Stimulated activated CD8-positive, alpha-beta memory T cell treated with anti-CD3 and anti-CD28 coated beads, Interleukin-4, amount 100 ng/mL, for 48 hours (primary cell): ENCODE measurements around the gene USP20.

Experiments used
- DNase-seq: peaks from one replicate; pipeline ENCODE4 v3.0.0-alpha.2; 2020

USP20 gene

GRCh38 chr9:129823935-129824601 is 11.2 kb upstream of the USP20 start, which contains the start of gene TOR1A:
TOR1A (minus strand) TSS chr9:129824136; CDS start chr9:129824085, 51 bp downstream.
- peak; percentile 95 for DNase-seq

- DNase-seq = no peak
Measured at GRCh38 chr9:129826344-129826743, 8.9 kb upstream of the USP20 start.

- DNase-seq = no peak
Measured at GRCh38 chr9:129826759-129827158, 8.5 kb upstream of the USP20 start.

- DNase-seq = no peak
Measured at GRCh38 chr9:129828051-129828450, 7.2 kb upstream of the USP20 start.

GRCh38 chr9:129828969-129829368 is 6.3 kb upstream of the USP20 start:
- no peak for DNase-seq

- no peak for DNase-seq
Measured at GRCh38 chr9:129832982-129833381, 2.3 kb upstream of the USP20 start.

- DNase-seq = peak; percentile 59
Measured at GRCh38 chr9:129834489-129835127, 650 bp upstream of the USP20 start.

- DNase-seq = no peak
Measured at GRCh38 chr9:129835860-129836223, 584 bp downstream of the USP20 start.

- DNase-seq = peak; percentile 68
Measured at GRCh38 chr9:129836311-129837007, 1.2 kb downstream of the USP20 start.

GRCh38 chr9:129838707-129839259 is 3.5 kb downstream of the USP20 start:
- DNase-seq = peak; percentile 43

GRCh38 chr9:129839324-129840023 is 4.2 kb downstream of the USP20 start:
- no peak for DNase-seq

- DNase-seq = no peak
Measured at GRCh38 chr9:129840034-129840433, 4.8 kb downstream of the USP20 start.

- no peak for DNase-seq
Measured at GRCh38 chr9:129841071-129841470, 5.8 kb downstream of the USP20 start.

GRCh38 chr9:129845373-129845772 is 10.1 kb downstream of the USP20 start:
- DNase-seq = no peak

GRCh38 chr9:129848712-129849441 is 13.6 kb downstream of the USP20 start:
- DNase-seq = no peak

GRCh38 chr9:129849901-129850300 is 14.6 kb downstream of the USP20 start:
- DNase-seq = no peak

- DNase-seq = no peak
Measured at GRCh38 chr9:129850821-129851550, 15.7 kb downstream of the USP20 start.

GRCh38 chr9:129851821-129852220 is 16.6 kb downstream of the USP20 start:
- no peak for DNase-seq

GRCh38 chr9:129852579-129852978 is 17.3 kb downstream of the USP20 start:
- DNase-seq = no peak

- no peak for DNase-seq
Measured at GRCh38 chr9:129853614-129854013, 18.4 kb downstream of the USP20 start.

- DNase-seq = no peak
Measured at GRCh38 chr9:129854588-129855110, 19.4 kb downstream of the USP20 start.
